Ishikawa (cell line): ENCODE results near the gene KLF9.

Source experiments
- CEBPB ChIP-seq: IDR thresholded peaks from 2 replicates; pipeline ENCODE4 v1.6.1; 2012
- CREB1 ChIP-seq: IDR thresholded peaks from 2 replicates; pipeline ENCODE4 v1.6.1; 2012; ENCODE audit warnings: low read depth
- EGR1 ChIP-seq: IDR thresholded peaks from 2 replicates; pipeline ENCODE4 v1.6.1; 2012
- EP300 ChIP-seq: IDR thresholded peaks from 2 replicates; pipeline ENCODE4 v1.6.1; 2012; ENCODE audit warnings: borderline replicate concordance
- FOXM1 ChIP-seq: IDR thresholded peaks from 2 replicates; pipeline ENCODE4 v1.6.1; 2012; ENCODE audit warnings: low read depth, borderline replicate concordance
- MAX ChIP-seq: IDR thresholded peaks from 2 replicates; pipeline ENCODE4 v1.6.1; 2012
- NFIC ChIP-seq: IDR thresholded peaks from 2 replicates; pipeline ENCODE4 v1.6.1; 2012
- RAD21 ChIP-seq: IDR thresholded peaks from 2 replicates; pipeline ENCODE4 v1.6.1; 2012; ENCODE audit warnings: low read depth
- REST ChIP-seq: IDR thresholded peaks from 2 replicates; pipeline ENCODE4 v1.6.1; 2012; ENCODE audit warnings: low read depth, mild to moderate bottlenecking
- TAF1 ChIP-seq: IDR thresholded peaks from 2 replicates; pipeline ENCODE4 v1.6.1; 2012; ENCODE audit warnings: low read depth, mild to moderate bottlenecking
- TCF12 ChIP-seq: IDR thresholded peaks from 2 replicates; pipeline ENCODE4 v1.6.1; 2012; ENCODE audit warnings: low read depth
- TEAD4 ChIP-seq: IDR thresholded peaks from 2 replicates; pipeline ENCODE4 v1.6.1; 2012
- USF1 ChIP-seq: IDR thresholded peaks from 2 replicates; pipeline ENCODE4 v1.6.1; 2012
- YY1 ChIP-seq: IDR thresholded peaks from 2 replicates; pipeline ENCODE4 v1.6.1; 2012; ENCODE audit warnings: low read depth
- ZBTB7A ChIP-seq: IDR thresholded peaks from 2 replicates; pipeline ENCODE4 v1.6.1; 2012; ENCODE audit warnings: low read depth

KLF9 gene

GRCh38 chr9:70450738-70451137 is 36.3 kb upstream of the KLF9 start:
- TF ChIP-seq TCF12 (no peak), MAX (no peak), ZBTB7A (no peak), NFIC (no peak), EP300 (no peak), TEAD4 (no peak), USF1 (no peak), FOXM1 (no peak), YY1 (no peak), REST (no peak), CEBPB (no peak), RAD21 (no peak), CREB1 (no peak), TAF1 (no peak), EGR1 (no peak)

GRCh38 chr9:70449461-70449860 is 35.0 kb upstream of the KLF9 start:
- TF ChIP-seq NFIC, result no peak
- no peak for TF ChIP-seq EGR1
- no peak for TF ChIP-seq EP300
- no peak for TF ChIP-seq TAF1
- TF ChIP-seq ZBTB7A, result no peak
- TF ChIP-seq CREB1, result no peak
- no peak for TF ChIP-seq USF1
- no peak for TF ChIP-seq CEBPB
- no peak for TF ChIP-seq REST
- TF ChIP-seq TEAD4, result no peak
- TF ChIP-seq YY1, result no peak

- TF ChIP-seq ZBTB7A, result no peak
- no peak for TF ChIP-seq CREB1
- TF ChIP-seq MAX, result no peak
- no peak for TF ChIP-seq EP300
- TF ChIP-seq YY1, result no peak
- TF ChIP-seq USF1, result no peak
- TF ChIP-seq TEAD4, result no peak
- TF ChIP-seq NFIC, result no peak
- no peak for TF ChIP-seq FOXM1
- TF ChIP-seq EGR1, result no peak
- no peak for TF ChIP-seq TCF12
Observed at GRCh38 chr9:70448919-70449318, 34.5 kb upstream of the KLF9 start.

- TF ChIP-seq TEAD4, result no peak
- no peak for TF ChIP-seq USF1
- TF ChIP-seq TCF12, result no peak
- TF ChIP-seq EP300, result no peak
- no peak for TF ChIP-seq RAD21
- TF ChIP-seq NFIC, result no peak
- TF ChIP-seq CEBPB, result no peak
- TF ChIP-seq CREB1, result no peak
- TF ChIP-seq MAX, result no peak
- no peak for TF ChIP-seq EGR1
- TF ChIP-seq YY1, result no peak
Observed at GRCh38 chr9:70444904-70445303, 30.4 kb upstream of the KLF9 start.

GRCh38 chr9:70442328-70442848 is 27.9 kb upstream of the KLF9 start:
- TF ChIP-seq RAD21 (no peak), ZBTB7A (no peak), FOXM1 (no peak), EP300 (no peak), EGR1 (no peak)
